Ectodermal cell (in vitro differentiated cells): Measurements from ENCODE around the gene TOP3B.
"Not testable (repeated sequence)": the region's sequence is repeated elsewhere in the genome, so short reads cannot be mapped to it uniquely, and the experiment has no call there.

Source experiments
- H3K27ac ChIP-seq: 2 replicates; pipeline ENCODE4 v1.7.0; 2013; ENCODE audit warnings: mild to moderate bottlenecking, low read depth, low read length; ENCODE audit not compliant: insufficient read depth, poor library complexity, severe bottlenecking
- H3K27me3 ChIP-seq: 2 replicates; pipeline ENCODE4 v1.7.0; 2013; ENCODE audit warnings: mild to moderate bottlenecking, low read length; ENCODE audit not compliant: insufficient read depth, control insufficient read depth, poor library complexity, severe bottlenecking
- H3K36me3 ChIP-seq: one replicate; pipeline ENCODE4 v1.7.0; 2013; ENCODE audit warnings: low read length; ENCODE audit not compliant: control insufficient read depth, insufficient read depth
- H3K4me1 ChIP-seq: one replicate; pipeline ENCODE4 v1.7.0; 2013; ENCODE audit warnings: low read length; ENCODE audit not compliant: control insufficient read depth, insufficient read depth
- H3K4me3 ChIP-seq: 2 replicates; pipeline ENCODE4 v1.7.0; 2013; ENCODE audit warnings: low read depth, low read length, control low read depth; ENCODE audit not compliant: insufficient read depth
- H3K9me3 ChIP-seq: 2 replicates; pipeline ENCODE4 v1.7.0; 2013; ENCODE audit warnings: mild to moderate bottlenecking, low read length, moderate library complexity; ENCODE audit not compliant: control insufficient read depth
- WGBS, 2 experiments: methylation state at CpG; one replicate each; pipeline ENCODE4 v1.1.7; 2013; ENCODE audit warnings: missing lambda C conversion rate in 2 of 2; 5-methylcytosine and 5-hydroxymethylcytosine counted together

Gene TOP3B

DNA sequence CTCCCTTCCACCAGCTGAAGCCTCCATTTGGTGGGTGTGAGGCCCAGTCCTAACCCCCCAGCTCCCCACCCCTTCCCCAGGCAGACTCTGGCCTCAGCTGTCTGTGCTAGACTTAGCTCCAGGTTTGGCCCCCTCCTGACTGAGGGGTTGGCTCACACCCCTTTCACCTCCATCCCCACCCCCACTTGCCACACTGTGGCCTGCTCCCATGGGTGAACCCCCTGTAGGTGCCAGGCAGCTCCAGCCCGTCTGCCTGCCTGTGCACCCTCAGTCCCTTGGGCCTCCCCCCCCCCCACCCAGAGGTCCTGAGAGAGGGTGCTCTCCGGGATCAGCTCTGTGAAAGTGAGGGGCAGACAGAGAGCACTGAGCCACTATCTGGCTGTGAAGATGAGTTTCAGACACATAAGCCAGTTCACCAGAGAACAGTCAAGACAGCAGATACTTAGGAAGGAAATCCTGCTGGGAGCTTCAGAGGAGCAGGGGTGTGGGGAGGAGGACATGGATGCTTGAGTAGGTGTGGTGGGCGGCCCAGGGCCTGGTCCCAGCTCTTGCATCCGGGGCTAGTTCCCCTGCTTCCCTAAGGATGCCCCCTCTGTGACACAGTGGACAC, 66.2 kb downstream of the TOP3B start:
- Histone ChIP-seq H3K9me3 (no peaks in the 10 kb centered on the region), H3K4me1 (peaks cover 28% of the 10 kb centered on the region), H3K27ac (no peak overlapping the region), H3K27me3 (no peaks in the 10 kb centered on the region), H3K4me3 (no peak overlapping the region), H3K36me3 (no peaks in the 10 kb centered on the region)
- 89 to 90% methylated on average over 3 to 4 of the region's 4 CpGs for WGBS, 2 experiments

DNA sequence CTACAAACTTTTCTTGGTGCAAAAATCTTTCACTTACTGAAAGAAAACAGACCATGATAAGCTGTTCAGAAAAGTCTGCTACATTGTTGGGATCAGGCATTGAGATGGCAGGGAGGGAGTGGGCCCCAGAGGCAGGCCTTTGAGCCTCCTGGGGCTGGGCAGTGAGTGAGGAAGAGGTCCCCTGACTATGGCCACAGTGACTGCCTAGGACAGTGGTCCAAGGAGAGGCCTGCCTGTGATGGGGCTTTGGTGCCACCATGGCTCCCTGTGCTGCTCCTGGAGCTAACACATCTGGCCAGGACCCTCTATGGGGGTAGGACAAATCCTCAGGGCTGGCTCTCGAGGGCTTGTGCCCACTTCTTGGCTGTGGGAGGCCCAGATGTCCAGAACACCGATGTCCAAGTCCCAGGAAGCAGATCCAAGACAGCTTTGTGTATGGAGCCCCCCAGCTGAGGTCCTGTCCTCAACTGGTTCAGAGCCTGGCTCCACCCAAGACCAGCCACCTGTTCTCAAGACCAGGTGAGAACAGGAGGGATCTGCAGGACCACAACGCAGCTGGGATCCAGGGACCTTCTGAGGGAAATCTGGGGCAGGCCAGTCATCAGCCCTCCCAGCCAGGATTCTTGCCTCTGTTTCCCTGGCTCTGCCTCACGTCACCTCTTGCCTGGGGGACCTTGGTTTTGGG, 66.8 kb downstream of the TOP3B start:
- WGBS, 2 experiments = 96% methylated on average over 4 of the region's 4 CpGs
- Histone ChIP-seq H3K27me3 (no peaks in the 10 kb centered on the region), H3K36me3 (no peaks in the 10 kb centered on the region), H3K9me3 (no peaks in the 10 kb centered on the region), H3K27ac (no peak overlapping the region), H3K4me3 (no peak overlapping the region), H3K4me1 (peaks cover 22% of the 10 kb centered on the region)

DNA sequence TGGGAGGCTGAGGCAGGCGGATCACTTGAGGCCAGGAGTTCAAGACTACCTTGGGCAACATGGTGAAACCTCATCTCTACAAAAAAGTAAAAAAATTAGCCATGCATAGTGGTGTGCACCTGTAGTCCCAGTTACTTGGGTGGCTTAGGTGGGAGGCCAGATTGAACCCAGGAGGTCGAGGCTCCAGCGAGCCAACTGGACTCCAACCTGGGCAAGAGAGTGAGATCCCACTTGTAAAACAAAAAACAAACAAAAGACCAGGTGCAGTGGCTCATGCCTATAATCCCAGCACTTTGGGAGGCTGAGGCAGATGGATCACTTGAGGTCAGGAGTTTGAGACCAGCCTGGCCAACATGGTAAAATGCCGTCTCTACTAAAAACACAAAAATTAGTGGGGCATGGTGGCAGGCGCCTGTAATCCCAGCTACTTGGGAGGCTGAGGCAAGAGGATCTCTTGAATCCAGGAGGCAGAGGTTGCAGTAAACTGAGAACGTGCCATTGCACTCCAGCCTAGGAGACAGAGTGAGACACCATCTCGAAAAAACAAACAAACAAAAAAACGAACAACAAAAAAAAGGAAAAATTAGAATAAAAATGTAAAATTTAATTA, 68.4 kb downstream of the TOP3B start:
- H3K9me3 ChIP-seq, H3K36me3 ChIP-seq, H3K27ac ChIP-seq, H3K4me1 ChIP-seq, H3K27me3 ChIP-seq, H3K4me3 ChIP-seq: not testable (repeated sequence)
- 91 to 94% methylated on average over 6 of the region's 8 CpGs for WGBS, 2 experiments

DNA sequence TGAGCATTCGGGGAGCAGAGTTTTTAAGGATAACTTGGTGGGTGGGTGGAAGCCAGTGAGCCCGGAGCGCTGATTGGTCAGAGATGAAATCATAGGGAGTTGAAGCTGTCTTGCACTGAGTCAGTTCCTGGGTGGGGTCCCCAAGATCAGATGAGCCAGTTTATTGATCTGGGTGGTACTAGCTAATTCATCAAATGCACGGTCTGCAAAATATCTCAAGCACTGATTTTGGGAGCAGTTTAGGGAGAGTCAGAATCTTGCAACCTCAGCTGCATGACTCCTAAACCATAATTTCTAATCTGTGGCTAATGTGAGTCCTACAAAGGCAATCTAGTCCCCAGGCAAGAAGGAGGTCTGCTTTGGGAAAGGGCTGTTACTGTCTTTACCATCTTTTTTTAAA, 72.2 kb downstream of the TOP3B start:
- WGBS, 2 experiments = 91 to 97% methylated on average over 4 of the region's 4 CpGs
- H3K9me3 ChIP-seq = not testable (repeated sequence)

DNA sequence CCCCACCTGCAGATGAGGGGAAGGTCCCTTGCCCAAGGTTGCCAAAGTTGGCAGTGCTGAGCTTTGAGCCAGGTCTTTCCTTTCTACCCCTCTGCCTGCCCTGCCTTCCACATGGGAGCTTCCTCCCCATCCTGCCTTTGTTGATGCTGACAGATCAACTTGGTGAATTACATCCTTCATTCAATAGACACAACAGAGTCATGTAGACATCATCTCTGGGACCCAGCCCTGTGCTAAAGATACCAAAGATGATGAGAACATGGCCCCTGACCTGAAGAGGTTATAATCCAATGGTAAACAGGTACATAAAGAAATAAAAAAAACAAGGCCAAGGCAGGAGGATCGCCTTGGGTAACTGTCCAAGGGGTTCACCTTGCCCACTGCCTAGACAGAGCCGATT, 72.7 kb downstream of the TOP3B start:
- H3K36me3 ChIP-seq = no peaks in the 10 kb centered on the region
- WGBS, 2 experiments = 91 to 92% methylated on average over 2 of the region's 2 CpGs
- no peak overlapping the region for H3K27ac ChIP-seq
- no peaks in the 10 kb centered on the region for H3K9me3 ChIP-seq
- no peaks in the 10 kb centered on the region for H3K4me1 ChIP-seq
- H3K27me3 ChIP-seq = no peaks in the 10 kb centered on the region
- no peak overlapping the region for H3K4me3 ChIP-seq

More for the DNA sequence above, 72.2 kb downstream of the TOP3B start:
- H3K4me1 ChIP-seq, H3K36me3 ChIP-seq, H3K4me3 ChIP-seq, H3K27ac ChIP-seq, H3K27me3 ChIP-seq: not testable (repeated sequence)

DNA sequence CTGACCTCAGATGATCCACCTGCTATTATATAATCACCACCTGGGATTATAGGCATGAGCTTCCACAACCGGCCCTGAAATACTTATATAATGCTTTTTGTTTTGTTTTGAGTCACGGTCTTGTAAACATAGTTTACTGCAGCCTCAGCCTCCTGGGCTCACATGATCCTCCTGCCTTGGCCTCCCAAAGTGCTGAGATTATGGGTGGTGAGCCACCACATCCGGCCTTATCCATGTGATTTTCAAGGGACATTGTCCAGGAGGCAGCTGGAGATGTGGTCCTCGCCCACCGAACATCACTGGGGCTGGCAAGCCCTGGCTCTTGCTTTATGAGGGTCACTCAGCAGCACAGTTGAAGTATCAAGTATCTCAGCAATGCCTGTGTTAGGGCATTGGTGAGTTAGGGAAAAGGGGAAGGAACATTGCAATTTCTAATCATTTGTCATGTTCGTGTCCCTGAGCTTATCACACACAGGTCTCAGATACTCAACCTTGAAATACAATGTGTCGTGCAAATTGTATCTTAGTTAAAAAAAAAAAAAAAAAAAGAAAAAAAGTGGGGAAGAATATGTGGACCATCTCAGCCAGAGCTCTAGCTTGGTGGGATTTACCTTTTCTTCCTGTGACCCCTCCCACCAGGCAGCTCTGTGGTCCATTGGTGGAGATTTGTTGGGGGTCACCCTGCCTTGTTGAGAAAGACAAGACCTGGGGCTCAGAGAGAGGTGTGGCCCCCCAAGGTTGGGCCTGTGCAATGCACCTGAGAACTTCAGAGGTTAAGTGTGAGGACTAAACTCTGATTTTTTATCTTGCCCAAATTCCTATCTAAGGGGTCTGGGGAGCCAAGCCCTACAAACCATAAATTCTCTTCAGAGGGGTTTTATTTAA, 74.7 kb downstream of the TOP3B start:
- Histone ChIP-seq H3K27me3 (no peaks in the 10 kb centered on the region), H3K4me3 (no peak overlapping the region), H3K36me3 (no peaks in the 10 kb centered on the region), H3K4me1 (no peaks in the 10 kb centered on the region), H3K27ac (no peak overlapping the region), H3K9me3 (no peaks in the 10 kb centered on the region)
- WGBS, 2 experiments = 86 to 90% methylated on average over 6 to 7 of the region's 7 CpGs
